Fibroblast of peridontal ligament (primary cell): Measurements from ENCODE around the gene RHOJ.
"Not testable (repeated sequence)": the region's sequence is repeated elsewhere in the genome, so short reads cannot be mapped to it uniquely, and the experiment has no call there.

Experiments
- DNase-seq: peaks from one replicate; pipeline ENCODE4 v3.0.0-alpha.2; 2010; ENCODE audit errors: extremely low read depth

RHOJ gene

GRCh38 chr14:63204407-63205043 is at the start of gene RHOJ:
Gene RHOJ, plus strand, starts transcription at chr14:63204443. Its CDS starts 427 bp downstream, at chr14:63204870.
- peak; percentile 25 for DNase-seq

DNA sequence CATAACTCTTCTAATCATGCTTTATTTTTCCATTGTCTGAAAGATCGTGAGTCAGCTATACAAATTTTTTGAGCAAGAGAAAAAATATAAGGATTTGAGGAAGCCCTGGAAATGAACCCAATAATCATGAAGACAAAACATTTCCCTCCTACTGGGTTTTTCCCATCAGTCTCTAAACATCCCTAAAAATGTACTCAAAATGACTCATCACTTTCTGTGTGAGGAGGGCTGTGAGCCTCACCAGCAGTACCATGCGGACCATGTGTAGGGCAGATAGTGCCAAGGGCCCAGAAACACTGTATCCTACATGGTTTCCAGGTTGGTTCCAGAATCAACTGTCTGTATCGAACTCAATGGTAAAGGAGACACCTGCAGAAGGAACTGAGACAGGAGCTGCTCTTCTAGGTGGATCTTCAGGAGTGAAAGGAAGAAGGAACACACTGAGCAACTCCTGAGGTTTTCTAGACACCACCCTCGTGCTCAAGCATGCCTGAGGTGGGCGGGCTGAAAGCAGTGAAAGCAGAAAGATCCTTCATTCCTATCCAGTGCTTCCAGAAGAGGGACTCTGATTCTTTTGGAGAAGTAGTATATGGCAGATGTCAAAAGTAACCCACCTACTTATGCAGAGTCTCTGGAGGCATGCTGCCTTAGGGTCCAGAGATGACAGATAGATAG is 48.6 kb upstream of the RHOJ start:
- DNase-seq: no peak

GRCh38 chr14:63157195-63157594 is 47.0 kb upstream of the RHOJ start:
- no peak for DNase-seq

GRCh38 chr14:63163306-63163705 is 40.9 kb upstream of the RHOJ start:
- no peak for DNase-seq

DNA sequence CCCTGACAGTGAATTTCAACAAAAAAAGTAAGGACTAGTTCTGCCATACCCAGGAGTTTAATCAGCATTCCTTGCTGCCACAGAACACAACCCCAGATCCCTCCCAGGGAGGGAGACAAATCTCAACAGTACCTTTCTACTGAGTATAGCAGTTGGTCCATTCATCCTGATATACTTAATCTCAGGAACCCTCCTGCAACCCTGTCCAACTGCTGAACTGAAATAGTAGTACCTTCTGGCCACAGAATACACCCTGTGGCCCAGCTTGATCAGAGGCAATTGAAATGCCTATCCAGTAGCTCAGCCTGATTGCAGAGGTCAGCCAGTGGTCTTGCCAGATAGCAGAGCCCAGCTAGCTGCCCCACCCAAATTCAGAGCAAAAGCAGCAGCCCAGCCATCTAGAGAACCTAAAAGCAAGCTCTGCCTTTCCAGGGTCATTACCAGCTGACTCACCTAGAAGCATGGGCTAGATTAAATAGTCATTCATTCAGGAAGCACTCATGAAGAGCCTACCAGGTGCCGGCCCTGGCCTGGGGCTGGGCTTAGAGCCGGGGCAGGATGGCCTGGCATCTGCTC is 40.0 kb upstream of the RHOJ start:
- DNase-seq: no peak

GRCh38 chr14:63165267-63165666 is 39.0 kb upstream of the RHOJ start:
- DNase-seq: not testable (repeated sequence)

DNA sequence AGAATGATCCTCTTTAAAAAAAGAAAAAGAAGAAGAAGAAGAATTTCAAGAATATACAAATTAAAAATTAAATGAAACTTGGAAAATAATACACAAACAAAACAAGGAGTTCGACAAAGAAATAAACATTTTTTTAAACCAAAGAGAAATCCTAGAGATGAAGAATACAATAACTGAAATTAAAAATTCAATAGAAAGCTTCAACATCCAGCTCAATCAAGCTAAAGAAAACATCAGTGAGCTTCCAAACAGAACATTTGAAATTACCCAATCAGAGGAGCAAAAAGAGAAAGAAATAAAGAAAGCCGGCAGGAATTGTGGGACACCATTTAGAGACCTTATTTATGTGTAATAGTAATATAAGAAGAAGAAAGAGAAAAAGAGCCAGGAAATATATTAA is 37.2 kb upstream of the RHOJ start:
- DNase-seq: no peak

DNA sequence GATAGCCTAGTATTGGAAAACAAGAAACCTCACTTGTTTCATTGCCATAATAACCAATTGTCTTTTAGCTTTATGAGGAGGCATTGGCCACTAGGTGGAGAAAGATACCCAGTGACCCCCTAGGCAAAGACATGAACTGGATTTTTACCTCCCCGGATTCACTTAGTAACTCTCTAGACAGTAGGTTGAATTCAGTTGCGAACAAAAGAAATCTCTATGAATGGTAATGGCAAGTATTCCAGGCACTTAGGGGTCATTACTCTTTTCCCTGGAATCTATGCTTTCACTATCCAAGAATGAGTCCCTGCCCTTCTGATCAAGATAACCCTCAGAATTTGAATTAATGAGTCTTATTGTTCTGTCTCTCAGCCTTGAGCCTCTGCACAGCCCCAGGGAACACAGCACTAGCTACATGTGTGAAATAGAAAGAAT is 29.5 kb upstream of the RHOJ start:
- DNase-seq: peak; percentile 47

- DNase-seq: no peak
Observed at GRCh38 chr14:63175531-63175930, 28.7 kb upstream of the RHOJ start.

- DNase-seq: no peak
Observed at GRCh38 chr14:63178912-63179311, 25.3 kb upstream of the RHOJ start.

DNA sequence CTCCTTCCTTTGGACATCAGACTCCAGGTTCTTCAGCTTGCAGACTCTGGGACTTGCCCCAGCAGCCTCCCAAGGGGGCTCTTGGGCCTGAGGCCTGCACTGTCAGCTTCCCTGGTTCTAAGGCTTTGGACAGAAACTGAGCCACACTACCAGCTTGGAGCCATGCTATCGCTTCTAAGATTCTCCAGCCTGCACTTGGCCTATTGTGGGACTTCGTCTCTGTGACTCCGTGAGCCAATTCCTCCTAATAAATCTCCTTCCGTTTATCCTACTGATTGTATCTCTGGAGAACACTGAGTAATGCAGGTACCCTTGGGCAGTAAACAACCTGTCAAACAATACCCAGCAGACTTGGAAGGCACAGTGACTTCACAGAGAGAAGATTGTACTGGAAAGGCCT is 24.9 kb upstream of the RHOJ start:
- DNase-seq: no peak

DNA sequence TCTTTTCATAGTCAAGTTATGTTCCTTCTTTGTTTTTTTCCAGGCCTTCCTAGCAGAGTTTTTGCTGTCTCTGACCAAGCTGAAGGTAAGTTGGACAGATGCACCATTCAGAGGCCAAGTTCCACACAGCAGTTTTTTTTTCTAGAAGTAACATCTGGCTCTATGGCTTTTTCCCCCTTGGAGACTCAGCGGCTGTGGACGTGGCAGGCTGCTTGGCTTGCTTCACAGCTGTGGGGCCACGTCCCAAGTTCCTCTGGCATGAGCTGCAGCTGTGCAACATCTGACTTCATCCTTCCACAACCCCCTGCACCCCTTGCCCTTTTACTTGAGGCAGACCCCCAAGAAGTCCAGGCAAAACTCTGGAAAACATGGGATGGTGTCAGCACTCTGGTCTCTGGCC is 24.2 kb upstream of the RHOJ start:
- DNase-seq: no peak

GRCh38 chr14:63182968-63183367 is 21.3 kb upstream of the RHOJ start:
- DNase-seq: no peak

GRCh38 chr14:63186453-63186852 is 17.8 kb upstream of the RHOJ start:
- peak; percentile 25 for DNase-seq

DNA sequence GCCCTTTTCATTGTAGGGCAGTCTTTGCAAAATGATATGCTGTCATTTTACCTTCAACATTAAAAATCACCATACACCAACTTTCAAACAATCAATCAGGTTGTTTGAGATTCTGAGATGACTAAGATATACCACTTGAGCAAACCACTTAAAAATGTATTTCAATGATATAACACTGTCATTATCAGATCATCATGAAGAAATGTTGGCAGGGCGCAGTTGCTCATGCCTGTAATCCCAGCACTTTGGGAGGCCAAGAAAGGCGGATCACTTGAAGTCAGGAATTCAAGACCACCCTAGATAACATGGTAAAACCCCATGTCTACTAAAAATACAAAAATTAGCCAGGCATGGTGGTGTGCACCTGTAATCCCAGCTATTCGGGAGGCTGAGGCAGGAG is 13.0 kb upstream of the RHOJ start:
- no peak for DNase-seq

DNA sequence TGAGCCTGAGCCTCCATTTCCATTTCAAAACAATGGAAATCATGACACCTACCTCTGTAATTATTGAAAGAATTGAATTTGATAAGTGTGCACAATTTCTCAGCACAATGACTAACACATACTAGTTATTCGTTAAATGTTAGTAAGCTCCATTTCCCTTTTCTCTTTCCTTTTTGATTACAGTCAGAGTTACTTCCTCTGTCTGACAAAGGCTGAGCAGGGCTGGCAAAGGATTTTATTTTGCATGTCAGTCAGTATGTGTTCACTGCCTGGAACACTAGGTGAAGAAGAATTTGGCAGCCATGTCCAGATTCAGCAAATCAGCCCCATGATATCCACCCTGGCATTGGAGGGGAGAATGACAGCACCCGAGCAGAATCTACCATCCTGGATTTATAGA is 12.2 kb upstream of the RHOJ start:
- DNase-seq: no peak

DNA sequence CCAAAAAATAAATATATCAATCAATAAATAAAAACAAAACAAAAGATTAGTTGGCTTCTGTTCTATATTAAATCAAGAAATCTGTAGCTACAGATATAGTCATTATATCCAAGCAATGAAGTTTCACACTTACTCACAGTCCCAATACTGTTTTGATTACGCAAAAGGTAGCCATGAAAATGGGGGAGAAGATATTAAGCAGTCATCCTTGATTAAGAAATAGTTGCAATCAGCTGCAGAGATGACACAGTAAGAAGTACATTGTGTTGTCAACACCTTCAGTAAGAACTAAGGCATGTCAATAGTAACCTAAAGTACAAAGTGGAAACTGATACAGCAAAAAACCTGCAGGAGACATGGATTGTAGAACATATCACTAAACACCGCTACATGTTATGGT is 11.0 kb upstream of the RHOJ start:
- DNase-seq: no peak

GRCh38 chr14:63200035-63200740 is 4.1 kb upstream of the RHOJ start:
- DNase-seq: no peak

GRCh38 chr14:63200767-63201166 is 3.5 kb upstream of the RHOJ start:
- DNase-seq: no peak

DNA sequence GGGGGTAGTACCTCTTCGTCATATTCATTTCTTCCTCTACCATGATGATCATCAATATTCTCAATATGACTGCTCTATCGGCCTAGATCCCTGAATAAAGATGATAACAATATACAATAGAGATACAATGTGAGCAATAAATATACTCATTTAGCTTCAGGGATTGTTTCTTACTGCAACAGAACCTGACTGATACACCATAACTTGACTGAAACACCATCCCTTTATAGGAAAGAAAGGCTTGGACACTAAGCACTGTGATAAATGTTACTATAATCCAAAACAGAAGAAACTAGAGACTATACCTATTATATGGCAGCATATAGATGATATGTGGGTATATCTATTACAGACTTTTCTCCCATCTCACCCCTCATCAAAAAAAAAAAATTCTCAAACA is 1.2 kb upstream of the RHOJ start:
- no peak for DNase-seq

- peak; percentile 91 for DNase-seq
Observed at GRCh38 chr14:63203618-63204406, 431 bp upstream of the RHOJ start.

- peak; percentile 5 for DNase-seq
Observed at GRCh38 chr14:63205044-63205575, 867 bp downstream of the RHOJ start.
